Measurements from ENCODE around the gene RING1.

The RING1 gene

GRCh38 chr6:33247977-33248642 is 39.8 kb downstream of the RING1 start:
- DNase-seq (ENCODE audit: low read depth in 2 of 2): peak; percentile 82 to 92

GRCh38 chr6:33248643-33248931 is 40.3 kb downstream of the RING1 start:
- DNase-seq (ENCODE audit: low read depth in 2 of 2): peak; percentile 15 to 18

GRCh38 chr6:33248932-33249731 is 40.8 kb downstream of the RING1 start:
- DNase-seq (ENCODE audit: low read depth in 2 of 2): peak; percentile 93 to 96

- no peak for DNase-seq (ENCODE audit: low read depth in 2 of 2)
These were observed 41.7 kb downstream of the RING1 start for GRCh38 chr6:33249732-33250630.

GRCh38 chr6:33250731-33251130 is 42.4 kb downstream of the RING1 start:
- DNase-seq (ENCODE audit: low read depth in 2 of 2): no peak

GRCh38 chr6:33251395-33252012 is 43.2 kb downstream of the RING1 start:
- DNase-seq (ENCODE audit: low read depth in 2 of 2): no peak

- DNase-seq (ENCODE audit: low read depth in 2 of 2): no peak
These were observed 44.5 kb downstream of the RING1 start for GRCh38 chr6:33252759-33253158.

GRCh38 chr6:33254591-33254990 is 46.3 kb downstream of the RING1 start:
- no peak for DNase-seq (ENCODE audit: low read depth in 2 of 2)

- no peak for DNase-seq (ENCODE audit: low read depth in 2 of 2)
These were observed 50.7 kb downstream of the RING1 start for GRCh38 chr6:33259032-33259431.

All from stimulated activated CD8-positive, alpha-beta memory T cell treated with anti-CD3 and anti-CD28 coated beads, Interleukin-2, amount 100 ng/mL, for 48 hours (primary cell).